Activated CD4-positive, alpha-beta T cell treated with anti-CD3 and anti-CD28 coated beads for 4 hours (primary cell): ENCODE results near the gene MAN2A2.

Source experiments
- DNase-seq, 2 donors: peaks; one replicate each; pipeline ENCODE4 v3.0.0-alpha.2; 2020

The MAN2A2 gene

GRCh38 chr15:90970274-90970673, 67.2 kb downstream of the MAN2A2 start:
- no peak for DNase-seq

- no peak for DNase-seq
Measured at GRCh38 chr15:90972133-90972532, 69.0 kb downstream of the MAN2A2 start.
